ENCODE results near the gene TTC12. TPM values are rescaled to one million over a fixed set of nuclear protein-coding genes. Genes with fewer than 3 reads are reported as not detected.

The TTC12 gene
- total and polyA plus RNA-seq, 2 donors (not counting 3 experiments of a cell fraction or from before 2014, with no cell fraction given), result 2.2 to 2.9 TPM

GRCh38 chr11:113412675-113413074 lies 98.3 kb downstream of the TTC12 start:
- ChIA-PET POLR2A (no interaction called here), CTCF (no interaction called here)
- dilution Hi-C loops (cut with MboI; ENCODE audit: extremely low pct_ligation_motif_present, low sequenced_read_pairs), result no loop called here
- no peak overlapping the region for H3K9ac ChIP-seq (replicated peaks; ENCODE audit: extremely low read depth, insufficient read depth, low read length)
- no peaks in the 10 kb centered on the region for H3K9me3 ChIP-seq (replicated peaks; ENCODE audit: control insufficient read depth, insufficient read depth, low read length)
- H3K79me2 ChIP-seq (ENCODE audit: control insufficient read depth, insufficient read depth, low read length), result no peaks in the 10 kb centered on the region
- H3K4me1 ChIP-seq (ENCODE audit: control insufficient read depth, extremely low read depth, insufficient read depth, low read length), result no peaks in the 10 kb centered on the region
- H4K20me1 ChIP-seq (replicated peaks; ENCODE audit: control insufficient read depth, extremely low read depth, insufficient read depth, low read length), result no peaks in the 10 kb centered on the region
- no peak overlapping the region for H3K4me2 ChIP-seq (ENCODE audit: insufficient read depth, low read length)
- FAIRE-seq (no peak), DNase-seq (ENCODE audit: low read depth, low spot score) (no peak)
- H3K27me3 ChIP-seq (ENCODE audit: control insufficient read depth in 2 of 2, insufficient read depth in 2 of 2, low read length in 2 of 2), result no peaks in the 10 kb centered on the region
- H3K4me3 ChIP-seq (replicated peaks in 1 of 3; ENCODE audit: insufficient read depth in 1 of 3, low read depth in 1 of 3, low read length in 3 of 3), result no peak overlapping the region
- no peak overlapping the region for H3K27ac ChIP-seq (ENCODE audit: insufficient read depth, low read depth, low read length)
- TF ChIP-seq FOS (IDR thresholded peaks at IDR 0.05; ENCODE audit: borderline replicate concordance, insufficient read depth, low read length), result no peak
- TF ChIP-seq POLR2AphosphoS5 (IDR thresholded peaks at IDR 0.05; ENCODE audit: insufficient read depth, low read depth, low read length), result no peak
- intact Hi-C loops (cut with micrococcal nuclease), result no loop called here
- no peaks in the 10 kb centered on the region for H3K9me1 ChIP-seq (replicated peaks; ENCODE audit: control insufficient read depth, extremely low read depth, insufficient read depth, low read length)
- no peaks in the 10 kb centered on the region for H3K36me3 ChIP-seq (ENCODE audit: control insufficient read depth in 2 of 2, extremely low read depth in 1 of 2, insufficient read depth in 2 of 2, low read length in 2 of 2)
- H2AFZ ChIP-seq (ENCODE audit: low read depth, low read length), result no peak overlapping the region
- no TSS peak for BruUV-seq (replicated peaks)

GRCh38 chr11:113415343-113415742 lies 101.0 kb downstream of the TTC12 start:
- dilution Hi-C loops (cut with MboI; ENCODE audit: extremely low pct_ligation_motif_present, low sequenced_read_pairs), result no loop called here
- no peak for TF ChIP-seq MAX (IDR thresholded peaks at IDR 0.05; ENCODE audit: insufficient read depth, insufficient read length)
- no peak for TF ChIP-seq FOS (IDR thresholded peaks at IDR 0.05; ENCODE audit: borderline replicate concordance, insufficient read depth, low read length)
- no peak for TF ChIP-seq GATA2 (IDR thresholded peaks at IDR 0.05; ENCODE audit: insufficient read depth, insufficient read length, low read depth, low read length)
- TF ChIP-seq POLR2AphosphoS5 (IDR thresholded peaks at IDR 0.05; ENCODE audit: insufficient read depth, low read depth, low read length), result no peak
- TF ChIP-seq EZH2 (IDR thresholded peaks at IDR 0.05; ENCODE audit: borderline replicate concordance, low read depth, low read length, severe bottlenecking), result no peak
- no peak for TF ChIP-seq POLR2A (IDR thresholded peaks at IDR 0.05; ENCODE audit: low read depth, low read length)
- no peak for TF ChIP-seq MYC (IDR thresholded peaks at IDR 0.05; ENCODE audit: low read depth, low read length)
- TF ChIP-seq JUN (IDR thresholded peaks at IDR 0.05; ENCODE audit: borderline replicate concordance, insufficient read depth, insufficient read length, low read depth), result no peak
- TF ChIP-seq CTCF (IDR thresholded peaks at IDR 0.05; ENCODE audit: extremely low read depth in 1 of 2, insufficient read depth in 1 of 2, low read depth in 1 of 2, low read length in 2 of 2), result no peak

More at GRCh38 chr11:113415343-113415742, 101.0 kb downstream of the TTC12 start:
- CTCF ChIA-PET, result no interaction called here
- H3K27me3 ChIP-seq (ENCODE audit: control insufficient read depth in 2 of 2, insufficient read depth in 2 of 2, low read length in 2 of 2), result no peaks in the 10 kb centered on the region
- intact Hi-C loops (cut with micrococcal nuclease), result no loop called here
- H3K9me3 ChIP-seq (replicated peaks; ENCODE audit: control insufficient read depth, insufficient read depth, low read length), result no peaks in the 10 kb centered on the region
- FAIRE-seq (no peak), DNase-seq (ENCODE audit: low read depth, low spot score) (no peak)
- H3K9ac ChIP-seq (replicated peaks; ENCODE audit: extremely low read depth, insufficient read depth, low read length), result no peak overlapping the region
- no peaks in the 10 kb centered on the region for H3K4me1 ChIP-seq (ENCODE audit: control insufficient read depth, extremely low read depth, insufficient read depth, low read length)
- no peaks in the 10 kb centered on the region for H3K36me3 ChIP-seq (ENCODE audit: control insufficient read depth in 2 of 2, extremely low read depth in 1 of 2, insufficient read depth in 2 of 2, low read length in 2 of 2)
- H2AFZ ChIP-seq (ENCODE audit: low read depth, low read length), result no peak overlapping the region
- H3K4me3 ChIP-seq (replicated peaks in 1 of 3; ENCODE audit: insufficient read depth in 1 of 3, low read depth in 1 of 3, low read length in 3 of 3), result no peak overlapping the region
- no TSS peak for BruUV-seq (replicated peaks)
- no peaks in the 10 kb centered on the region for H3K79me2 ChIP-seq (ENCODE audit: control insufficient read depth, insufficient read depth, low read length)
- H3K27ac ChIP-seq (ENCODE audit: insufficient read depth, low read depth, low read length), result no peak overlapping the region
- POLR2A ChIA-PET, result no interaction called here
- H3K4me2 ChIP-seq (ENCODE audit: insufficient read depth, low read length), result no peak overlapping the region
- no peaks in the 10 kb centered on the region for H3K9me1 ChIP-seq (replicated peaks; ENCODE audit: control insufficient read depth, extremely low read depth, insufficient read depth, low read length)
- no peaks in the 10 kb centered on the region for H4K20me1 ChIP-seq (replicated peaks; ENCODE audit: control insufficient read depth, extremely low read depth, insufficient read depth, low read length)
